Liver (tissue), 9 donors: Measurements from ENCODE around the gene DENND4C. TPM values are rescaled to one million over a fixed set of nuclear protein-coding genes. Genes with fewer than 3 reads are reported as not detected.

Source experiments
- DNase-seq: peaks from one replicate; pipeline ENCODE4 v3.0.0-alpha.2; 2017; ENCODE audit warnings: low spot score
- H3K27ac ChIP-seq, 2 donors: one replicate each; pipeline ENCODE4 v1.7.0; 2013; ENCODE audit warnings: inconsistent platforms in 2 of 2, low read length in 2 of 2, control low read depth in 1 of 2, low read depth in 1 of 2, mild to moderate bottlenecking in 1 of 2
- H3K27me3 ChIP-seq, 4 donors: one replicate each; pipeline versions ENCODE4 v1.6.1 to v1.7.0; 2013; ENCODE audit warnings: low read length in 3 of 4, inconsistent platforms in 1 of 4, mild to moderate bottlenecking in 1 of 4, moderate library complexity in 1 of 4; ENCODE audit not compliant: control insufficient read depth in 4 of 4, insufficient read depth in 4 of 4
- H3K36me3 ChIP-seq, 4 donors: one replicate each; pipeline versions ENCODE4 v1.6.1 to v1.7.0; 2013; ENCODE audit warnings: low read length in 3 of 4, mild to moderate bottlenecking in 3 of 4, low read depth in 1 of 4, moderate library complexity in 1 of 4; ENCODE audit not compliant: control insufficient read depth in 4 of 4, insufficient read depth in 3 of 4
- H3K4me1 ChIP-seq, 4 donors: one replicate each; pipeline versions ENCODE4 v1.6.1 to v1.7.0; 2013; ENCODE audit warnings: low read length in 3 of 4, mild to moderate bottlenecking in 3 of 4, moderate library complexity in 1 of 4; ENCODE audit not compliant: control insufficient read depth in 4 of 4, insufficient read depth in 4 of 4
- H3K4me3 ChIP-seq, 3 donors: one replicate each; pipeline versions ENCODE4 v1.6.1 to v1.7.0; 2013; ENCODE audit warnings: low read length in 3 of 3, control low read depth in 1 of 3, low read depth in 1 of 3, mild to moderate bottlenecking in 1 of 3
- H3K9ac ChIP-seq, 2 donors: one replicate each; pipeline ENCODE4 v1.7.0; 2013; ENCODE audit warnings: low read length in 2 of 2, mild to moderate bottlenecking in 2 of 2, moderate library complexity in 2 of 2, control low read depth in 1 of 2, low read depth in 1 of 2
- H3K9me3 ChIP-seq, 4 donors: one replicate each; pipeline versions ENCODE4 v1.6.1 to v1.7.0; 2013; ENCODE audit warnings: low read length in 3 of 4; ENCODE audit not compliant: control insufficient read depth in 4 of 4
- ATF3 ChIP-seq: IDR thresholded peaks from 2 replicates; pipeline ENCODE4 v1.6.1; 2016; ENCODE audit warnings: antibody characterized with exemption
- CTCF ChIP-seq: fragments of 150-350 bp; IDR thresholded peaks from 2 replicates; pipeline ENCODE4 v1.5.1; 2017; ENCODE audit warnings: improper control_type of control experiment, low read depth, low read length; ENCODE audit not compliant: missing input control
- EGR1 ChIP-seq, 2 donors: IDR thresholded peaks; 2 replicates each; pipeline ENCODE4 v1.6.1; 2016 to 2018; ENCODE audit warnings: antibody characterized with exemption in 2 of 2, low read depth in 2 of 2
- FOXA1 ChIP-seq: IDR thresholded peaks from 2 replicates; pipeline ENCODE4 v1.6.1; 2016; ENCODE audit warnings: antibody characterized with exemption
- GABPA ChIP-seq, 2 donors: IDR thresholded peaks in 1 of 2; conservative IDR thresholded peaks in 1 of 2; 2 replicates each; pipeline ENCODE4 v1.6.1; 2016; ENCODE audit warnings: antibody characterized with exemption in 2 of 2, mild to moderate bottlenecking in 1 of 2, moderate library complexity in 1 of 2
- HNF4A ChIP-seq, 2 donors: conservative IDR thresholded peaks; 2 replicates each; pipeline ENCODE4 v1.6.1; 2016; ENCODE audit warnings: antibody characterized with exemption in 2 of 2, mild to moderate bottlenecking in 2 of 2
- HNF4G ChIP-seq: IDR thresholded peaks from 2 replicates; pipeline ENCODE4 v1.6.1; 2016; ENCODE audit warnings: antibody characterized with exemption
- RAD21 ChIP-seq, 2 donors: IDR thresholded peaks; 2 replicates each; pipeline ENCODE4 v1.6.1; 2016; ENCODE audit warnings: antibody characterized with exemption in 2 of 2, mild to moderate bottlenecking in 2 of 2
- REST ChIP-seq: IDR thresholded peaks from 2 replicates; pipeline ENCODE4 v1.6.1; 2016; ENCODE audit warnings: antibody characterized with exemption, mild to moderate bottlenecking
- RXRA ChIP-seq, 2 donors: IDR thresholded peaks; 2 replicates each; pipeline ENCODE4 v1.6.1; 2017 to 2018; ENCODE audit warnings: antibody characterized with exemption in 2 of 2, mild to moderate bottlenecking in 1 of 2
- SP1 ChIP-seq: IDR thresholded peaks from 2 replicates; pipeline ENCODE4 v1.6.1; 2018; ENCODE audit warnings: antibody characterized with exemption, mild to moderate bottlenecking
- YY1 ChIP-seq: IDR thresholded peaks from 2 replicates; pipeline ENCODE4 v1.6.1; 2016; ENCODE audit warnings: antibody characterized with exemption, mild to moderate bottlenecking
- ZBTB33 ChIP-seq: IDR thresholded peaks from 2 replicates; pipeline ENCODE4 v1.6.1; 2016; ENCODE audit warnings: antibody characterized with exemption
- WGBS: extraction: QIAGEN DNeasy Blood & Tissue Kit; methylation state at CpG from one replicate; pipeline ENCODE4 v1.1.7; 2013; 5-methylcytosine and 5-hydroxymethylcytosine counted together
- polyA plus RNA-seq, 2 donors: library from polyadenylated mRNA; stranded (reverse) in 1 of 2; unstranded in 1 of 2; fragments of 200-250 nt in 1 of 2; fragments of >200 nt in 1 of 2; fragmentation: Nextera tagmentation in 1 of 2; extraction: Ambion mirVana in 1 of 2; gene quantifications; one replicate each; pipeline versions ENCODE4 v1.2.1 to v1.2.3, GENCODE V29; 2013 to 2015
- total RNA-seq, 2 donors: library from RNA; depleted of rRNA; stranded (reverse); fragments of >200 nt; gene quantifications; one replicate each; pipeline ENCODE4 v1.2.3, GENCODE V29; 2014
- donor health status: healthy.
- donor health status: healthy.
- donor health status: healthy.
- donor health status: healthy.
- donor health status: healthy.

DENND4C gene
- total and polyA plus RNA-seq, 4 donors: 6.9 to 54.9 (median 14.8) TPM

GRCh38 chr9:19310246-19310645 is 79.8 kb downstream of the DENND4C start:
- TF ChIP-seq GABPA (IDR thresholded peaks at IDR 0.05 in 1 of 2, conservative IDR thresholded peaks at IDR 0.05 in 1 of 2): no peak
- no peak overlapping the region for H3K27ac ChIP-seq
- whole genome bisulfite sequencing: 92% methylated on average over 1 of the region's 1 CpG
- no peak for DNase-seq
- no peaks in the 10 kb centered on the region for H3K4me1 ChIP-seq
- H3K9ac ChIP-seq: no peak overlapping the region
- H3K27me3 ChIP-seq: no peaks in the 10 kb centered on the region
- no peak overlapping the region for H3K4me3 ChIP-seq
- H3K36me3 ChIP-seq: peaks cover 0 to 12% (median 5%) of the 10 kb centered on the region in 4 donors
- H3K9me3 ChIP-seq: no peaks in the 10 kb centered on the region

- Histone ChIP-seq H3K27me3 (no peaks in the 10 kb centered on the region), H3K27ac (no peak overlapping the region), H3K9ac (no peak overlapping the region), H3K9me3 (no peaks in the 10 kb centered on the region), H3K4me3 (no peak overlapping the region), H3K36me3 (peaks cover 0 to 14% (median 6%) of the 10 kb centered on the region in 4 donors), H3K4me1 (no peaks in the 10 kb centered on the region)
- no peak for DNase-seq
- WGBS: 81% methylated on average over 3 of the region's 3 CpGs
- TF ChIP-seq HNF4A (conservative IDR thresholded peaks at IDR 0.05): no peak
Measured at GRCh38 chr9:19313573-19313972, 83.1 kb downstream of the DENND4C start.

- H3K27ac ChIP-seq: no peak overlapping the region
- WGBS: 64% methylated on average over 1 of the region's 1 CpG
- no peak for DNase-seq
- no peaks in the 10 kb centered on the region for H3K4me1 ChIP-seq
- peaks cover 0 to 19% (median 10%) of the 10 kb centered on the region in 4 donors for H3K36me3 ChIP-seq
- no peaks in the 10 kb centered on the region for H3K27me3 ChIP-seq
- H3K9me3 ChIP-seq: no peaks in the 10 kb centered on the region
- TF ChIP-seq REST (no peak), YY1 (no peak), HNF4G (no peak), SP1 (no peak), RAD21 (IDR thresholded peaks at IDR 0.05) (no peak), ZBTB33 (no peak), GABPA (IDR thresholded peaks at IDR 0.05 in 1 of 2, conservative IDR thresholded peaks at IDR 0.05 in 1 of 2) (no peak), ATF3 (no peak), HNF4A (conservative IDR thresholded peaks at IDR 0.05) (no peak), CTCF (no peak), RXRA (IDR thresholded peaks at IDR 0.05) (no peak), EGR1 (IDR thresholded peaks at IDR 0.05; ENCODE audit: low read depth in 2 of 2) (no peak), FOXA1 (no peak)
- no peak overlapping the region for H3K9ac ChIP-seq
- H3K4me3 ChIP-seq: no peak overlapping the region
Measured at GRCh38 chr9:19320495-19320894, 90.0 kb downstream of the DENND4C start.
